ENCODE data around the gene CDC14A. TPM values are rescaled to one million over a fixed set of nuclear protein-coding genes. Genes with fewer than 3 reads are reported as not detected.

Gene CDC14A
- total and polyA plus RNA-seq, 2 donors (not counting 3 experiments of a cell fraction or from before 2014, with no cell fraction given), result 3.4 to 13.9 TPM

GRCh38 chr1:100411019-100411418 is 58.7 kb downstream of the CDC14A start:
- no peak overlapping the region for H2AFZ ChIP-seq (ENCODE audit: low read depth, low read length)
- H3K4me2 ChIP-seq (ENCODE audit: insufficient read depth, low read length), result no peak overlapping the region
- H3K4me1 ChIP-seq (ENCODE audit: control insufficient read depth, extremely low read depth, insufficient read depth, low read length), result peaks cover 14% of the 10 kb centered on the region
- H3K9ac ChIP-seq (replicated peaks; ENCODE audit: extremely low read depth, insufficient read depth, low read length), result no peak overlapping the region
- no peaks in the 10 kb centered on the region for H3K36me3 ChIP-seq (ENCODE audit: control insufficient read depth in 2 of 2, extremely low read depth in 1 of 2, insufficient read depth in 2 of 2, low read length in 2 of 2)
- intact Hi-C loops (cut with micrococcal nuclease) (no loop called here), dilution Hi-C loops (cut with MboI; ENCODE audit: extremely low pct_ligation_motif_present, low sequenced_read_pairs) (no loop called here)
- TF ChIP-seq JUN (IDR thresholded peaks at IDR 0.05; ENCODE audit: borderline replicate concordance, insufficient read depth, insufficient read length, low read depth) (no peak), CTCF (IDR thresholded peaks at IDR 0.05; ENCODE audit: extremely low read depth in 1 of 2, insufficient read depth in 1 of 2, low read depth in 1 of 2, low read length in 2 of 2) (no peak), GATA2 (IDR thresholded peaks at IDR 0.05; ENCODE audit: insufficient read depth, insufficient read length, low read depth, low read length) (no peak), POLR2AphosphoS5 (IDR thresholded peaks at IDR 0.05; ENCODE audit: insufficient read depth, low read depth, low read length) (no peak), EZH2 (IDR thresholded peaks at IDR 0.05; ENCODE audit: borderline replicate concordance, low read depth, low read length, severe bottlenecking) (no peak), POLR2A (IDR thresholded peaks at IDR 0.05; ENCODE audit: low read depth, low read length) (no peak), MYC (IDR thresholded peaks at IDR 0.05; ENCODE audit: low read depth, low read length) (no peak), FOS (IDR thresholded peaks at IDR 0.05; ENCODE audit: borderline replicate concordance, insufficient read depth, low read length) (no peak), MAX (IDR thresholded peaks at IDR 0.05; ENCODE audit: insufficient read depth, insufficient read length) (no peak)
- no TSS peak for BruUV-seq (replicated peaks)
- ChIA-PET CTCF (interaction anchor here (1.3 kb wide), 1 partner anchor 44 kb away, joined by 3 read pairs; no protein-coding TSS in a partner anchor), POLR2A (no interaction called here)
- H3K27me3 ChIP-seq (ENCODE audit: control insufficient read depth in 2 of 2, insufficient read depth in 2 of 2, low read length in 2 of 2), result no peaks in the 10 kb centered on the region
- no peaks in the 10 kb centered on the region for H3K9me3 ChIP-seq (replicated peaks; ENCODE audit: control insufficient read depth, insufficient read depth, low read length)
- no peak overlapping the region for H3K27ac ChIP-seq (ENCODE audit: insufficient read depth, low read depth, low read length)
- no peaks in the 10 kb centered on the region for H4K20me1 ChIP-seq (replicated peaks; ENCODE audit: control insufficient read depth, extremely low read depth, insufficient read depth, low read length)
- no peak for DNase-seq (ENCODE audit: low read depth, low spot score)
- H3K79me2 ChIP-seq (ENCODE audit: control insufficient read depth, insufficient read depth, low read length), result peaks cover 2% of the 10 kb centered on the region
- H3K9me1 ChIP-seq (replicated peaks; ENCODE audit: control insufficient read depth, extremely low read depth, insufficient read depth, low read length), result no peaks in the 10 kb centered on the region
- no peak overlapping the region for H3K4me3 ChIP-seq (replicated peaks in 1 of 3; ENCODE audit: insufficient read depth in 1 of 3, low read depth in 1 of 3, low read length in 3 of 3)
- FAIRE-seq, result no peak

Data from endothelial cell of umbilical vein (primary cell).